ENCODE data around the gene ARL6IP4.
A peak's percentile ranks its signal among the peaks of the same experiment; 100 is the strongest.

The ARL6IP4 gene

DNA sequence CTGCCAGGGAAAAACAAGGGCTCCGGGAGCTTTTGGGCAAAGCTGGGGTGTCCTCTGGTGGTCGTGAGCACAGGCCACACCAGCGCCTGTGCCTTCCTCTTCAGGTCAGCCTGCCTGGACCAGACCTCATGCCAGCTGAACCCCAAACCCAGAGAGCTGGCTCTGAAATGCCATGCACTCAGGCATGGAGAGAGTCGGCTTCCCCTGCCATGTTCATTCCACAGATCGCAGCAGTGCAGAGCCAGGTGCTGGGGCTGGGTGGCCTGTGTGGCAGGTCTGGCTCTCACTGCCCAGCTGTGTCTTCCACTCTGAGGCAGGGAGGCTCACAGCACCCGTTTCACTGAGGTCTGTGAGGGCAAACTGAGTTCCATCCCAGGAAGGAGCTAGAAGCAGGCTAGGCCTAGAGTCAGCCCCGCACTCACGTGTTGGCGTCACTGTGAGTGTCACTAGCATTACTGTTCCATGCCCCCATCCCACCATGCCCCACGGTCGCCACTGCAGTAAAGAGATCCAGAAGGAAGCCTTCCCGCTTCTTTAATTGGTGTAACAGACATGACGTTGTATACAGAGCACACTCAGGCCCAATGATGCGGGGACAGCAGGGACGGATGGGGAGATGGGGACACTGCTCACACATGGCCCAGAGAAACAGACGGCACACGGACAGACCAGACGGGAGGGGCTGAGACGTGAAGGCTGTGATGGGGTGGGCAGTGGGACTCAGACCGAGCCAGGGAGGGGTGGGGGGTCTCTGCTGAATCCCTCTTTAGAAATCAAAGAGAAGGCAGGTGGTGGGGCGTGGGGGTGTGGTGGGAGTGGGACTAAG, 2.7 kb downstream of the ARL6IP4 start:
- no peak overlapping the region for H3K4me3 ChIP-seq (ENCODE audit: low read depth, low read length)
- DNase-seq (ENCODE audit: low read depth), result no peak
- TF ChIP-seq, protein P1, sequence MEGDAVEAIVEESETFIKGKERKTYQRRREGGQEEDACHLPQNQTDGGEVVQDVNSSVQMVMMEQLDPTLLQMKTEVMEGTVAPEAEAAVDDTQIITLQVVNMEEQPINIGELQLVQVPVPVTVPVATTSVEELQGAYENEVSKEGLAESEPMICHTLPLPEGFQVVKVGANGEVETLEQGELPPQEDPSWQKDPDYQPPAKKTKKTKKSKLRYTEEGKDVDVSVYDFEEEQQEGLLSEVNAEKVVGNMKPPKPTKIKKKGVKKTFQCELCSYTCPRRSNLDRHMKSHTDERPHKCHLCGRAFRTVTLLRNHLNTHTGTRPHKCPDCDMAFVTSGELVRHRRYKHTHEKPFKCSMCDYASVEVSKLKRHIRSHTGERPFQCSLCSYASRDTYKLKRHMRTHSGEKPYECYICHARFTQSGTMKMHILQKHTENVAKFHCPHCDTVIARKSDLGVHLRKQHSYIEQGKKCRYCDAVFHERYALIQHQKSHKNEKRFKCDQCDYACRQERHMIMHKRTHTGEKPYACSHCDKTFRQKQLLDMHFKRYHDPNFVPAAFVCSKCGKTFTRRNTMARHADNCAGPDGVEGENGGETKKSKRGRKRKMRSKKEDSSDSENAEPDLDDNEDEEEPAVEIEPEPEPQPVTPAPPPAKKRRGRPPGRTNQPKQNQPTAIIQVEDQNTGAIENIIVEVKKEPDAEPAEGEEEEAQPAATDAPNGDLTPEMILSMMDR (IDR thresholded peaks at IDR 0.05; ENCODE audit: low read depth, low read length), result peak; percentile 2
- TF ChIP-seq POLR2A (IDR thresholded peaks at IDR 0.05; ENCODE audit: extremely low read depth, insufficient read length) (no peak), MYC (IDR thresholded peaks at IDR 0.05; ENCODE audit: low read depth, low read length) (no peak)

- TF ChIP-seq MYC (IDR thresholded peaks at IDR 0.05; ENCODE audit: low read depth, low read length) (no peak), MAX (IDR thresholded peaks at IDR 0.05; ENCODE audit: low read depth, low read length) (no peak), POLR2A (IDR thresholded peaks at IDR 0.05; ENCODE audit: extremely low read depth, insufficient read length) (no peak)
- TF ChIP-seq, protein P1 (IDR thresholded peaks at IDR 0.05; ENCODE audit: low read depth, low read length), result no peak
- H3K4me3 ChIP-seq (ENCODE audit: low read depth, low read length), result no peak overlapping the region
- DNase-seq (ENCODE audit: low read depth), result no peak
Observed at GRCh38 chr12:122983789-122984515, 3.5 kb downstream of the ARL6IP4 start.

DNA sequence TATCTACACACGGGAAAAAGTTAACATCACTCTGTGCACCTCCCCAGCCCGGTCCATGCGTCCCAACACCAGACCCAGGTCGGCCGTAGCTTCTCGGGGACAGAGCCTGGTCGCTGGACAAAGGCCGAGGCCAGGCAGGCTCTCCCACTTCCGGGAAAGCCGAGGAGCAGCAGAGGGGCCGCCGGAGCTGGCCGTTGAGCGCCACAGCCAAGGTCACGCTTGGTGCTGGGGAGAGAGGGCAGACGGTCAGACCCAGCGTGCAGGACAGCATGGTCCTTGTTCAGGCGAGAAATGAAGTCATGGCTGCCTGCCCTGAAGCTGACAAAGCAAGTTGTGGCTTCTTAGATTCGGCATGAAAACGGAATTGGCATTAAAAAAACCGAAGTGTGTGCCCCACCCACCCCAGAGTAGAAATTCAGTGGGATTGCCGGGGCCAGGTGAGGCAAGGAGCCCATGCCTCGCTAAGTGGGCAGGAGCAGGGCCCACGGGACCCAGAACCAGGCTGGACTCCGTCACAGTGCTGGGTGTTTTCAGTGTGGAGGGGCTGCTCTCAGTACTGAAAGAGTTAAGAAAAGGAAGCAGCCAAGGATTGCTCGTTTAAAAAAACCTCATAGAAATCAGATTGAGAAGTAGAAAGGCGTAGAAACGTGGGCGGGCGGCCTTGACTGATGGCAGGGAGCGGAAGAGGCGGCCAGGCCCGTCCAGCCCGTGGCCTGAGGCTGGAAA, 4.3 kb downstream of the ARL6IP4 start:
- TF ChIP-seq POLR2A (IDR thresholded peaks at IDR 0.05; ENCODE audit: extremely low read depth, insufficient read length) (no peak), MYC (IDR thresholded peaks at IDR 0.05; ENCODE audit: low read depth, low read length) (no peak), MAX (IDR thresholded peaks at IDR 0.05; ENCODE audit: low read depth, low read length) (no peak)
- TF ChIP-seq, protein P1 (IDR thresholded peaks at IDR 0.05; ENCODE audit: low read depth, low read length), result no peak
- no peak for DNase-seq (ENCODE audit: low read depth)
- H3K4me3 ChIP-seq (ENCODE audit: low read depth, low read length), result no peak overlapping the region

GRCh38 chr12:122985338-122986257, 5.1 kb downstream of the ARL6IP4 start:
- DNase-seq (ENCODE audit: low read depth), result no peak
- TF ChIP-seq POLR2A (IDR thresholded peaks at IDR 0.05; ENCODE audit: extremely low read depth, insufficient read length) (no peak), MAX (IDR thresholded peaks at IDR 0.05; ENCODE audit: low read depth, low read length) (no peak), MYC (IDR thresholded peaks at IDR 0.05; ENCODE audit: low read depth, low read length) (no peak)
- TF ChIP-seq, protein P1 (IDR thresholded peaks at IDR 0.05; ENCODE audit: low read depth, low read length), result no peak

GRCh38 chr12:122986258-122986871, 5.9 kb downstream of the ARL6IP4 start:
- TF ChIP-seq, protein P1 (IDR thresholded peaks at IDR 0.05; ENCODE audit: low read depth, low read length), result no peak
- TF ChIP-seq POLR2A (IDR thresholded peaks at IDR 0.05; ENCODE audit: extremely low read depth, insufficient read length), result no peak
- TF ChIP-seq MAX (IDR thresholded peaks at IDR 0.05; ENCODE audit: low read depth, low read length), result no peak
- no peak for TF ChIP-seq MYC (IDR thresholded peaks at IDR 0.05; ENCODE audit: low read depth, low read length)
- H3K4me3 ChIP-seq (ENCODE audit: low read depth, low read length), result no peak overlapping the region
- DNase-seq (ENCODE audit: low read depth), result no peak

More at GRCh38 chr12:122985338-122986257, 5.1 kb downstream of the ARL6IP4 start:
- H3K4me3 ChIP-seq (ENCODE audit: low read depth, low read length), result no peak overlapping the region

All from NB4 (cell line).